Midbrain (tissue), 1 donor: ENCODE data around the gene RHOB.

ENCODE experiments used
- DNase-seq: peaks from one replicate; lab custom pipeline; 2025; lab: John Stamatoyannopoulos, UW

RHOB gene

GRCh38 chr2:20475567-20475952 is 28.7 kb downstream of the RHOB start:
- DNase-seq = no peak

GRCh38 chr2:20476481-20476880 is 29.6 kb downstream of the RHOB start:
- DNase-seq = no peak

GRCh38 chr2:20476950-20477349 is 30.1 kb downstream of the RHOB start:
- DNase-seq = no peak

GRCh38 chr2:20478961-20479360 is 32.1 kb downstream of the RHOB start:
- peak; percentile 5 for DNase-seq

- DNase-seq = no peak
These were observed 33.0 kb downstream of the RHOB start for GRCh38 chr2:20479835-20480234.

GRCh38 chr2:20480913-20481312 is 34.0 kb downstream of the RHOB start:
- no peak for DNase-seq

GRCh38 chr2:20481798-20482405 is 35.0 kb downstream of the RHOB start:
- no peak for DNase-seq

- peak; percentile 13 for DNase-seq
These were observed 35.9 kb downstream of the RHOB start for GRCh38 chr2:20482725-20483124.

- DNase-seq = peak; percentile 54
These were observed 36.5 kb downstream of the RHOB start for GRCh38 chr2:20483194-20483895.

GRCh38 chr2:20484034-20484617 is 37.3 kb downstream of the RHOB start:
- DNase-seq = no peak

GRCh38 chr2:20484810-20485611 is 38.1 kb downstream of the RHOB start:
- no peak for DNase-seq

- DNase-seq = no peak
These were observed 38.9 kb downstream of the RHOB start for GRCh38 chr2:20485612-20486388.

- DNase-seq = no peak
These were observed 39.7 kb downstream of the RHOB start for GRCh38 chr2:20486571-20486970.

- no peak for DNase-seq
These were observed 40.1 kb downstream of the RHOB start for GRCh38 chr2:20487030-20487391.

- no peak for DNase-seq
These were observed 40.7 kb downstream of the RHOB start for GRCh38 chr2:20487392-20488174.

- no peak for DNase-seq
These were observed 41.3 kb downstream of the RHOB start for GRCh38 chr2:20488201-20488641.

- no peak for DNase-seq
These were observed 41.9 kb downstream of the RHOB start for GRCh38 chr2:20488782-20489181.

GRCh38 chr2:20490300-20491181 is 43.7 kb downstream of the RHOB start:
- DNase-seq = no peak

- DNase-seq = peak; percentile 15
These were observed 45.1 kb downstream of the RHOB start for GRCh38 chr2:20491739-20492531.
